GM19463 (cell line): ENCODE data around the gene PHF14.
"Not testable (repeated sequence)": the region's sequence is repeated elsewhere in the genome, so short reads cannot be mapped to it uniquely, and the experiment has no call there.

Source experiments
- ATAC-seq: cut with Tn5 transposase; IDR thresholded peaks from one replicate; pipeline ENCODE4 v1.9.1; 2021; ENCODE audit warnings: mild to moderate bottlenecking, moderate library complexity; ENCODE audit not compliant: unreplicated experiment

PHF14 gene

DNA sequence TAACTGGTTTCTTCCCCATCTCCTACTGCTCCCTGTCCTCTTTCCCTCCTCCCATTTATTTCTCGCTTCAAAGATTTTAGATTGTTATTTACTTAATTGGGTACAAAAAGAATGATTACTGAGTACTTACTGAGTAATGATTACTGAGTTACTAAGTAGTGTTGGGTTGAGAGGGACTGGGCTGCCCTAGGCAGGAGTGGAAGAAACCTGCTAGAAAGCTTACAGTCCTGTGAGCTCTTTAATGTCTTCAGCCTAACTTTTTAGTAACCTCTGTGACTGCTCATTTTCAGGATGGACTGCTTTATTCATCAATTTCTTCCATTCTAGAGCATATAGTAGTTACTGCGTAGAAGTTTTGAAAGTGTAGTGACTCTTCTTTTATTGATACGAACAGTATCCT, 7.6 kb downstream of the PHF14 start:
- ATAC-seq, result no peak

DNA sequence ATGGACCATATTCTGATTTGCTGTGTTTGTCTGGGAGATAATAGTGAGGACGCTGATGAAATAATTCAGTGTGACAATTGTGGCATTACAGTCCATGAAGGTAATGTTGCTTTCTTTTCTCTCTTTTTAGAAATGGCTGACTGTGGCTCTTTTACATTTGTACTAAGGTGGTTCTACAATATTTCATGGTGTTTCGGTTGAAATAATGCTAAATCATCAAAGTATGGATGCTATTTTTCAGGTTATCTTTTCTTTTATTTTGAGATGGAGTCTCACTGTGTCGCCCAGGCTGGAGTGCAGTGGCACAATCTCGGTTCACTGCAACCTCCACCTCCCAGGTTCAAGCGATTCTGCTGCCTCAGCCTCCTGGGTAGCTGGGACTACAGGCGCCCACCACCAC, 17.1 kb downstream of the PHF14 start:
- not testable (repeated sequence) for ATAC-seq

- not testable (repeated sequence) for ATAC-seq
Observed at GRCh38 chr7:10995482-10996166, 22.0 kb downstream of the PHF14 start.

DNA sequence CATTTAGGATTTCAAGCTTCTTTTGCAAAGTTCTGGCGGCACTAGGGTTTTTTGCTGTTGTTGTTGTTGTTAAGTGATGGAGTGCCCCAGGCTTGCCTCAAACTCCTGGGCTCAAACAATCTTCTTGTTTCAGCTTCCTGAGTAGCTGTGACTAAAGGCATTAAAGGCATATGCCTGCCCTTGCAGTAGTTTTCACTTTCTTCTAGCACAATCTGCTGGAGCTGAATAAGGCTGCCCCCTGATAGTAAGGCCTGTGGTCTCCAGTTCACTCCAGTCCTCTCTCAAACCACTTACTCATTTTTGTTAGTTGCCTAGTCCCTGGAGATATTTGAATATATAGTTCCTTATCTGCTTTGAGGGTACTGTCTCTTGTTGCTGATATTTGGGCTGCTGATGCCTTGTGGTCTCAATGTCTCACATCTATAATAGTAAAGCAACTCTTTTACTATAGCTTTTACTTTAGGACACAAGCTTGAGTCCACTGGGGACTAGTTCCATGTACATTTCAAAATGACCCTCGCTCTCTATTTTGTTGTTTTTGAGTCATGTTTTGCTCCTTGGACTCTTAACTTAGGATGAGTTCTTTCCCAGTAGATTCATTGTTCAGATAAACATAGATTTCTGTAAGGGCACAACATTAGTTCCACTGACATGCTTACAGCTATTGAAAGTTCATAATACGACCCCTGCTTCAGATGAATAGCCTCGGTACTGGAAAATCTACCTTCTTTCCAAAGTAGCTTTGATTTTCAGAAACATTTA, 25.5 kb downstream of the PHF14 start:
- no peak for ATAC-seq

DNA sequence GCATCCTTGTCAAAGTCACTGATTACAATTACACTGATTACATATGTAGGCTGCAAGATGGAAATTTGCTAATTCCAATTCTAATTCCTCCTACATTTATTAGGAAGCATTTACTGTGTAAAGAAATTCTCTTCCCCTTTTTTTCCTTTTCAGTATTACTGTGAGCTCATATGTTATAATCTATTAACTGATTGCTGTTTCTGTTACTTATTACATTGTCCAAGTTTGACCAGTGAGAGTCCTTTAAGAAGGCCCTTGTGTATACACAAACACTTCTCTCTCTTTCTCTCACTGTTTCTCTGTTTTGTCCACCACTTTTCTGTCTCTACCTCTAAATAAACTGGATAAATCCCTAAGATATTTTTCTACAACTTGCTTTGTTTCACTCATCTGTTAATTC, 31.5 kb downstream of the PHF14 start:
- no peak for ATAC-seq

DNA sequence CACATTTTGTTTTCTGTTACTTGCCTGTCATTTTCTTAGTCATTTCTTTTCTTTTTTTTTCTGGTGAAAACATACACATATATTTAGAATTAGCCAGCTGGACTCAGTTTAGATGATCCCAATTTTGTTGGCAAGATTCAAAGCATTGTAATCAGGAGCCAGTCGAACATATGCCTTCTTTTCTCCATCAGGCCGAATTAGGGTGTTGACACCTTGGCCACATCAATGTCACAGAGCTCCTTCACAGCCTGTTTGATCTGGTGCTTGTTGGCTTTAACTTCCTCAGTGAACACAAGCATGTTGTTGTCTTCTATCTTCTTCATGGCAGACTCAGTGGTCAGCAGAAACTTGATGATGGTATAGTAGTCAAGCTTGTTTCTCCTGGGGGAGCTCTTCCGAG, 32.6 kb downstream of the PHF14 start:
- ATAC-seq, result no peak

GRCh38 chr7:11009631-11010030, 36.0 kb downstream of the PHF14 start:
- no peak for ATAC-seq

GRCh38 chr7:11021468-11021867, 47.8 kb downstream of the PHF14 start:
- no peak for ATAC-seq

DNA sequence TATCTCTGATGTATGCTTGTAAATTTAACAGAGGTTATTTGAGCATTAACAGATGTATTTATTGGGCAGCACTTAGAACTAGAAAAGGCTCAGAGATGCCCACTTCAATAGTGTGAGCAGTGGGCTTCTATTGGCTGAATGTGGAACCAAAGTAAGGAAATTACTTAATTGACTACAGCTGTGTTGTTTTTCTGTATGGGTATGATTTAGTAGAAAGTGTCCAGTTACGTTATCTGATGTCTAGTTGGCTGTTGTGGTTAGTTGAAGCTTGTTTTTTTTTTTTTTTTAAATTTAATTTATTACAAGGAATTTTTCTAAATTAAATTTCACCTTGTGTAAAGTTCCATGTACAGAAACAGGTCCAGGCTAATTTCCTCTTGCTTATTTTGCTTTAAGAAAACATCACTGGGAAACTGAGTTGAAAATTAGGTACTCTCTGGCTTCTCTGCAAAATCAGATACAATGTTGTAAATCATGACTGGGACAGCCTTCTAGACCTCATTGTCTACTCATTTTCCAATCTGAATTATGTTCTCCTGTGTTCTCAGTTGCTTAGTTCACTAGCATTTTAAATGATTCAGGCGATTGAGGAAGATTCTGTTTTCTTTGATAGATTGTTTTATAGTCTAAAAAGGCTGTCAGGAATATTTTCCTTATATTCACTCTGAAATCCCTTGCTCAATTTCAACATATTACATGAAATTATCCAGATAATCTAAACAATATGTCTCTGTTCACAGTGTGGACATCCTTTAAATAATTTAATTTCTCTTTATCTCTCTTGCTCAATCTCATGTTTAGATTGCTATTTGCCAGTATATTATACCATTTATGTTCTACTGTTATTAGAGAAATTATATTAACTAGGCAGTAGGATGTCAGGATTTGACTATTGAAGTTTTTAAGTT, 53.0 kb downstream of the PHF14 start:
- no peak for ATAC-seq

- ATAC-seq, result no peak
Observed at GRCh38 chr7:11035661-11036060, 62.0 kb downstream of the PHF14 start.

- no peak for ATAC-seq
Observed at GRCh38 chr7:11039974-11040373, 66.3 kb downstream of the PHF14 start.

DNA sequence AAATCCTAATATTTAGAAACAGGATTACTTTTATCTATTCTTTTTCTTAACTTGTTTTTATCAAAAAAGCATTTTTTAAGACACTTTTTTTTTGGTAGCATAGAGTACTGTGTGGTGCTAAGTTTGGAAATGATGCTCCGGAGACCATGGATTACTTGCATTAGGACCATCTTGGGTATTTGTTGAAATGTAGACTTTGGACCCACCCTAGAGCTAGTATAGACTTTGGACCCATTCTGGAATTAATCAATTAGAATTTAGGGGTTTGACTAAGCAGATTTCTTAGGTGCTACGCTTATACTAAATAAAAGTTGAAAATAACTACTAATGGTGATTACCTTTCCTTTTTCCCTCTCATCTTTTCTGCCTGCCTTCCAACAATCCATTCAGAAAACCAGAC, 80.4 kb downstream of the PHF14 start:
- no peak for ATAC-seq

DNA sequence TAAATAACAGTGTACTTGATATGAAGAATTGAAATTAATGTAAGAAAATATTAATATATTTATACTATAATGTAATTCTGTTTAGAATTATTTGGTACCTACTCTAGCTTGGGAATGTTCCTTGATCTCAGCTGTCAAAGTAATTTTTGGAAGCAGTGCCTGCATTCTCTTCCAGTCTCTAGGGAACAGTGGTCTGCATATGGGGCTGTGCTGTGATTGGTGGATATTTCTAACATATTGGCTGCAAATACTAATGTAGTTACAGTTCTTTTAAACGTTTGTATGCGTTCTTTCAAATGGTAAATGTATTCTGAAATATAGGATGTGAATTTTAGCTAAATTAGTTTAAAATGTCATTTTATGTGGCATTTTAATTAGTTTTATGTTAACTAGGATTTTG, 87.2 kb downstream of the PHF14 start:
- ATAC-seq, result no peak

DNA sequence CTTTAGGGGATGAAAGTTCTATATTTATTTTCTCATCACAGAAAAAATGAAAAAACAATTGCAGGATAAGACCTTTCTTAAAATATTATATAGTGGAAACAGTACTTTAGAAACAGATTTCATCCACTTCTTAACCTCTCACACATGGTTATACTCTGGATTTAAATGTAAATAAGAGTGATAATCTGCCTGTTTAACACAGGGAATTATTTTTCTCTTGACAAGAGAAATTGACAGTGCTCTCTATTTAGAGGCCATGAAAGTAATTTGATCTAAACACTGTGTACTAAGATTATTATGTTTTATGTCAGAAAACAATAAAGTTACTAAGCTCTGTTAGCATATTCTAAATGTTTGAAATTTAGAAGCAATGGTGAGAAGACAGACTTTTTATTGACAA, 88.4 kb downstream of the PHF14 start:
- no peak for ATAC-seq

DNA sequence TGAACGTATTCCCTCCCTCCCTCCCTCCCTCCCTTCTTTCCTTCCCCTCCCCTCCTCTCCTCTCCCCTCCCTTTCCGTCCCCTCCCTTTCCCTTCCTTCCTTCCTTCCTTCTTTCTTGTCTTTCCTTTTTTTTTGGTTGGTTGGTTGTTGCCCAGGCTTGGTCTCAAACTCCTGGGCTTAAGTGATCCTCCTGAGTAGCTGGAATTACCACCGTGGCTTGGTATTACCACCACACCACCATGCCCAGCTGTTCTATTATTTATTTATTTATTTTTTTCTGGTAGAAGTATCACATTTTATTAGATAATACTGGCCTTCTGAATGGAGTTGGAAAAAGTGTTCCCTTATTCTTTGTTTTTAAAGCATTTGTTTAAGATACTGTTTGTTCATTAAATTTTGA, 95.9 kb downstream of the PHF14 start:
- no peak for ATAC-seq

- ATAC-seq, result no peak
Observed at GRCh38 chr7:11077816-11078215, 104.1 kb downstream of the PHF14 start.

DNA sequence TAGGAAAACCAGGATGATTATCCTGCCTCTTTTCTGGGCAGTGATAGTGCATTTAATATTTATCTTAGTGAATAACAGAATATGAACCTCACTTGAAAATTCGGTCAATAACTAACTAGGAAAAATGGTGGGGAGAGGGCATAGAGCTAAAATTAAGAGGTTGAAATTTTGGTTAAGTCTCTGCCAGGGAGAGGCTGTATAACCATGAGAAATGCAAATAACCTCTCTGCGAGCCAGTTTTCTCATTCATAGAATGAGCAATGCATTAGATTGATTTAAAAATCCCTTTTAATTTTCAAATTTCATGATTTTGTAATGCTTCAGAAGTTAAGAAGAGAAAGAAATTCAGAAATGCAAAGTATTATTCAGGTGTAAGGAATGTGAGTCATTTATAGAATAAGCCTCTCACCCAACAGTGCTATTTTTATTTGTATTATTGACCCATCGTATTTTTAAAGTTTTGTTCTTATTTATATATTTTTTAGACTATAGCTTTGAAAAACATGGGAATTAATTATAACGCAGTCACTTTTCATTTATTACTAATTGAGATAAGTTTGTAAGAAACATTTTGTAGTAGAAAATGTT, 104.7 kb downstream of the PHF14 start:
- no peak for ATAC-seq

DNA sequence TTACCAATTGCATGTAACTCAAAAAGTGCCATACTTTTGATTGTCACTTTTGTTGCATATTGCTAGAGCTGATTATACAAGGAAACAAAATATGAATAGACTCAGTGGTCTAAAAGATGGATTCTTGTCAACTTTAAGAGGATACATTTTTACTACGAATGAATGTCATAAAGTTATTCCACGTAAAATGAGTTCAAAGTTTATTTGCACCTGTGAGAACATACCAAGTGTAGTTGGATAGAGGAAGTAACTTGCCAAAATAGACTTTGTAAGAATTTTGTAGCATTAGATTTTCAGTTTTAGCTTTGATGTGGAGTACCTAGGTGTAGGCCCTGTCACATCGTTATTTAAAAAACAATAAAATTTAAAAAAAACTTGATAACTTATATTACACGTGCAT, 106.2 kb downstream of the PHF14 start:
- ATAC-seq, result no peak

DNA sequence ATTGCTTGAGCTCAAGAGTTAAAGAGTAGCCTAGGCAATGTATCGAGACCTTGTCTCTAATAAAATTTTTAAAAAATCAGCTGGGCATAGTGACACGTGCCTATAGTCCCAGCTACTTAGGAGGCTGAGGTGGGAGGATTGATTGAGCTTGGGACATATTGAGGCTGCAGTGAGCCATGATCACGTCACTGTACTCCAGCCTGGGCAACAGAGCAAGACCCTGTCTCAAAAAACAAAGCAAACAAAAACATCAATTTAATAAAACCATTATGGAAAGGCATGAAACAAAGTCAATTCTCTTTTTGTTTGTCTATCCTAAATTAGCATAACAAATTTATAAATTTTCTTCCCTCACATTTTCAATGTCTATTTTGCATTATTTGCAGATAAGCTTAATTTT, 108.4 kb downstream of the PHF14 start:
- ATAC-seq, result no peak

DNA sequence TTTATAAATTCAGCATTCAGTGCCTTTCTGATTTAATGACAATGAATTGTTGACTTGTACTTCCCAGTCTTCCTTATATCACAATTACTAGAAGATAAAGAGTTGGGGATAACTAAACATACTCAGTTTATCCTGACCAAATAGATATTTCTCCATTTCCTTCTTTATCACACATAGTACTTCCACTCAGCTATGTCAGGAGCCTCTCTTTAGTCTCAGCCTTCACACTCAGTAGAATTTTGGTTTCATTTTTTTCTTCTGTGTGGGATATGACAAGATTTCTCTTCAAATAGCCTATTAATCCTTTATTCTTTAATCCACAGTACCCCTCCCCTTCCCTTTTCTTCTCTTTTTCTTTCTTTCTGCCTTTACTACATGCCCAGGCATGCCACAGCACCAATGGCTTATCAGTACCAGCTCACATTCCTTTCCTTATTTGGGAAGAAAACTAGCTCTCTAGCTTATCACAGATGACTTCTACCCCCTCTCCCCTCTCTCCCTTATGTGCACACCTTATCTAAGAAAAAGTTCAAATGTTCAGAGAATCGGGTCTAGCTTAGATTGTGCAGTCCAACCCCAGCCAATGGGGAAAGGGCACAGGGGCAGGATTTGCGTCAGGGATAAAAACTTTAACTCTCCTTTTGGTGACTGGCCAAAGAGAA, 109.0 kb downstream of the PHF14 start:
- ATAC-seq, result no peak

- no peak for ATAC-seq
Observed at GRCh38 chr7:11083214-11083568, 109.5 kb downstream of the PHF14 start.
